PC-3 (cell line): Measurements from ENCODE around the gene TAF3. TPM values are rescaled to one million over a fixed set of nuclear protein-coding genes. Genes with fewer than 3 reads are reported as not detected.

Experiments
- ATAC-seq: fragments of 200-7000 bp; cut with Tn5 transposase; 2 replicates; pipeline ENCODE4 v1.9.1; 2020; ENCODE audit warnings: mild to moderate bottlenecking, moderate library complexity
- Bru-seq: library from RNA; stranded (reverse); fragments of 400-500 nt; gene quantifications from one replicate; lab custom pipeline; 2021; lab: Mats Ljungman, UMichigan
- BruChase-seq, 2 experiments: library from RNA; stranded (reverse); fragments of 400-500 nt; gene quantifications; one replicate each; lab custom pipeline; 2021; lab: Mats Ljungman, UMichigan
- BruUV-seq: library from RNA; stranded (reverse); fragments of 400-500 nt; replicated peaks from 2 replicates; lab custom pipeline; 2021; lab: Mats Ljungman, UMichigan
- CTCF ChIA-PET: fragments of 300-600 bp; sonication (Branson Sonifier 250); formaldehyde crosslinking; loops from one replicate; lab custom pipeline; 2022; ENCODE audit warnings: antibody characterized with exemption; lab: Charles Lee
- POLR2A ChIA-PET: fragments of 300-600 bp; sonication (Branson Sonifier 250); formaldehyde crosslinking; loops from one replicate; lab custom pipeline; 2022; ENCODE audit warnings: antibody characterized with exemption; ENCODE audit not compliant: unreplicated experiment; lab: Charles Lee
- DNase-seq: peaks from one replicate; pipeline ENCODE4 v3.0.0-alpha.2; 2015
- H2AFZ ChIP-seq: fragments of 300-600 bp; sonication (generic); 2 replicates; pipeline ENCODE4 v1.6.0; 2016; ENCODE audit warnings: antibody characterized with exemption, low read length
- H3F3A ChIP-seq: fragments of 300-600 bp; sonication (generic); one replicate; pipeline ENCODE4 v1.6.0; 2017; ENCODE audit warnings: antibody characterized with exemption, low read length, control low read depth, mild to moderate bottlenecking; ENCODE audit not compliant: unreplicated experiment
- H3K27ac ChIP-seq: fragments of 300-600 bp; sonication (generic); 2 replicates; pipeline ENCODE4 v1.5.1; 2016; ENCODE audit warnings: mild to moderate bottlenecking, low read length
- H3K27me3 ChIP-seq: fragments of 300-600 bp; sonication (generic); 2 replicates; pipeline ENCODE4 v1.6.1; 2016; ENCODE audit warnings: low read length, mixed read lengths
- H3K36me3 ChIP-seq: fragments of 300-600 bp; sonication (generic); 2 replicates; pipeline ENCODE4 v1.6.1; 2016; ENCODE audit warnings: low read depth, mixed run types, low read length, mixed read lengths
- H3K4me1 ChIP-seq: fragments of 300-600 bp; sonication (generic); 2 replicates; pipeline ENCODE4 v1.5.1; 2016; ENCODE audit warnings: low read length; ENCODE audit not compliant: insufficient read depth
- H3K4me2 ChIP-seq: fragments of 300-600 bp; sonication (generic); 2 replicates; pipeline ENCODE4 v1.6.0; 2016; ENCODE audit warnings: low read length
- H3K4me3 ChIP-seq: fragments of 300-600 bp; sonication (generic); 2 replicates; pipeline ENCODE4 v1.5.1; 2016; ENCODE audit warnings: mild to moderate bottlenecking, low read length, mixed read lengths
- H3K79me2 ChIP-seq: fragments of 300-600 bp; sonication (generic); 2 replicates; pipeline ENCODE4 v1.6.1; 2017; ENCODE audit warnings: low read length, mixed read lengths
- H3K9ac ChIP-seq: fragments of 300-600 bp; sonication (generic); 2 replicates; pipeline ENCODE4 v1.6.0; 2016; ENCODE audit warnings: mild to moderate bottlenecking, low read length
- H3K9me2 ChIP-seq: fragments of 300-600 bp; sonication (generic); replicated peaks from 2 replicates; pipeline ENCODE4 v1.6.1; 2016; ENCODE audit warnings: mixed run types, low read length, mixed read lengths
- H3K9me3 ChIP-seq: fragments of 300-600 bp; sonication (generic); 2 replicates; pipeline ENCODE4 v1.6.1; 2016; ENCODE audit warnings: low read length, mixed read lengths
- H4K20me1 ChIP-seq: fragments of 300-600 bp; sonication (generic); 2 replicates; pipeline ENCODE4 v1.6.1; 2016; ENCODE audit warnings: low read length, mixed read lengths
- EZH2 ChIP-seq: fragments of 300-600 bp; sonication (generic); IDR thresholded peaks from one replicate; pipeline ENCODE4 v1.6.1; 2017; ENCODE audit warnings: antibody characterized with exemption, mild to moderate bottlenecking, low read length; ENCODE audit not compliant: unreplicated experiment
- EZH2phosphoT487 ChIP-seq: fragments of 300-600 bp; sonication (generic); IDR thresholded peaks from 2 replicates; pipeline ENCODE4 v1.6.1; 2018; ENCODE audit warnings: mild to moderate bottlenecking, antibody characterized with exemption, low read length, borderline replicate concordance
- intact Hi-C: fragments of 100-400 bp; cut with micrococcal nuclease; formaldehyde crosslinking; loops from 2 replicates; pipeline ENCODE4 v1.9.0; 2023
- long read RNA-seq: library from polyadenylated mRNA; unstranded; transcript quantifications from one replicate; pipeline ENCODE4 v2.0.0, GENCODE V29; 2021; ENCODE audit not compliant: unreplicated experiment
- total RNA-seq: library from RNA; depleted of rRNA; stranded (reverse); fragments of >200 nt; gene quantifications from 2 replicates; pipeline ENCODE4 v1.2.3, GENCODE V29; 2014; rRNA removed
- TF ChIP-seq, protein P1 (sequence below): fragments of 300-600 bp; sonication (generic); conservative IDR thresholded peaks from 2 replicates; pipeline ENCODE4 v1.5.1; 2017; ENCODE audit warnings: antibody characterized with exemption, low read depth, mild to moderate bottlenecking, low read length

The TAF3 gene, protein sequence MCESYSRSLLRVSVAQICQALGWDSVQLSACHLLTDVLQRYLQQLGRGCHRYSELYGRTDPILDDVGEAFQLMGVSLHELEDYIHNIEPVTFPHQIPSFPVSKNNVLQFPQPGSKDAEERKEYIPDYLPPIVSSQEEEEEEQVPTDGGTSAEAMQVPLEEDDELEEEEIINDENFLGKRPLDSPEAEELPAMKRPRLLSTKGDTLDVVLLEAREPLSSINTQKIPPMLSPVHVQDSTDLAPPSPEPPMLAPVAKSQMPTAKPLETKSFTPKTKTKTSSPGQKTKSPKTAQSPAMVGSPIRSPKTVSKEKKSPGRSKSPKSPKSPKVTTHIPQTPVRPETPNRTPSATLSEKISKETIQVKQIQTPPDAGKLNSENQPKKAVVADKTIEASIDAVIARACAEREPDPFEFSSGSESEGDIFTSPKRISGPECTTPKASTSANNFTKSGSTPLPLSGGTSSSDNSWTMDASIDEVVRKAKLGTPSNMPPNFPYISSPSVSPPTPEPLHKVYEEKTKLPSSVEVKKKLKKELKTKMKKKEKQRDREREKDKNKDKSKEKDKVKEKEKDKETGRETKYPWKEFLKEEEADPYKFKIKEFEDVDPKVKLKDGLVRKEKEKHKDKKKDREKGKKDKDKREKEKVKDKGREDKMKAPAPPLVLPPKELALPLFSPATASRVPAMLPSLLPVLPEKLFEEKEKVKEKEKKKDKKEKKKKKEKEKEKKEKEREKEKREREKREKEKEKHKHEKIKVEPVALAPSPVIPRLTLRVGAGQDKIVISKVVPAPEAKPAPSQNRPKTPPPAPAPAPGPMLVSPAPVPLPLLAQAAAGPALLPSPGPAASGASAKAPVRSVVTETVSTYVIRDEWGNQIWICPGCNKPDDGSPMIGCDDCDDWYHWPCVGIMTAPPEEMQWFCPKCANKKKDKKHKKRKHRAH
- total RNA-seq (1.2 and 2.0 TPM in 2 replicates), Bru-seq, nascent RNA (percentile 55 among the genes with signal in this experiment), BruChase-seq, experiment 1, labeled RNA remaining after a 6-hour chase (percentile 49 among the genes with signal in this experiment), BruChase-seq, experiment 2, labeled RNA remaining after a 2-hour chase (percentile 50 among the genes with signal in this experiment)
- long read RNA-seq, partial matches to known transcripts, result 8 of 11 reads
- long read RNA-seq, other reads (novel, unspliced or antisense), result 3 of 11 reads

DNA sequence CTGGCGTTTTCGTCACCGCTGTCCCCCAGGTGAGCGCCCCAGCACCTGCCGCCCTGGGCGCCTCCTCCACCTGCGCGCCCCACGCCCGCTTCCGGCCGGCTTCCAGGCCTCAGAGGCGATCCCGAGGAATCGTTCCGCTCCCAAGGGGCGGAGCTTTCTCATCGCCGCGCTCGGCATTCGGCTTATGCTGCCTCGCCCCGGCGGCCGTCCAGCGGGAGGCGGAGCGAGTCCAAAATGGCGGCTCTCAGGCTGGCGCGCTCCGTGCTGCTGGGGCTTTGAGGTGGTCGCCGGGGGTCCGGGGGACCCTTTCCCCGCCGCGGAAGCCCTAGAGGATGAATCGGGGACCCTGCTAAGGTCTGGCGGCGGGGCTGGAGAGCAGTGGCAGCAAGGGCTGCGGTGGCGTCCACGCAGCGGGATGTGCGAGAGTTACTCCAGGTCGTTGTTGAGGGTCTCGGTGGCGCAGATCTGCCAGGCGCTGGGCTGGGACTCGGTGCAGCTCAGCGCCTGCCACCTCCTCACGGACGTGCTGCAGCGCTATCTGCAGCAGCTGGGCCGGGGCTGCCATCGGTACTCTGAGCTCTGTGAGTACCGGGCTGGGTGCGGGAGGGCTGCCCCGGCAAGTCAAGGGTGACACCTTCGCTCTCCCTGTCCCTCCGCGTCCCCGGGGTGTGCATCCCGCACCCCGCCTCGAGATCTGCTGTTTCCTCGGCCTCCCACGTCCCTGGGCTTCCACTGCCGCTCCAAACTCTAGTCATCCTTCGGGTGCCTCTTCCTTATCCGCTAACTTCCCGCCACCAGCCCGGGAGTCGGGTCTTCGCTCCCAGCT is at the start of gene TAF3:
Gene TAF3 (plus strand): TSS at position 211 of the 826 bp plus-strand sequence. CDS start 205 bp downstream, at position 416.
- ATAC-seq, result peak; percentile 71
- H3K4me2 ChIP-seq, result peak within 1 kb of the TSS; percentile 89
- H3K4me1 ChIP-seq, result peaks cover 8% of the 10 kb centered on the region; the same call in 1 of the 2 replicates
- POLR2A ChIA-PET, result interaction anchor here (0.6 to 0.7 kb wide), 2 partner anchors 62 to 584 kb away, joined by 3 to 8 read pairs; no protein-coding TSS in a partner anchor
- H3K79me2 ChIP-seq, result peaks cover 22% of the 10 kb centered on the region
- H3F3A ChIP-seq, result no peaks in the 10 kb centered on the region
- no peaks in the 10 kb centered on the region for H3K36me3 ChIP-seq
- peak within 1 kb of the TSS; percentile 86 for H3K4me3 ChIP-seq
- no peaks in the 10 kb centered on the region for H3K9me3 ChIP-seq
- BruUV-seq, result no TSS peak
- H2AFZ ChIP-seq, result peak within 1 kb of the TSS; percentile 95
- peak within 1 kb of the TSS; percentile 61 for H3K9ac ChIP-seq
- DNase-seq, result peak; percentile 83
- H3K9me2 ChIP-seq, result no peaks in the 10 kb centered on the region
- no peak within 1 kb of the TSS for H3K27ac ChIP-seq
- TF ChIP-seq, protein P1, sequence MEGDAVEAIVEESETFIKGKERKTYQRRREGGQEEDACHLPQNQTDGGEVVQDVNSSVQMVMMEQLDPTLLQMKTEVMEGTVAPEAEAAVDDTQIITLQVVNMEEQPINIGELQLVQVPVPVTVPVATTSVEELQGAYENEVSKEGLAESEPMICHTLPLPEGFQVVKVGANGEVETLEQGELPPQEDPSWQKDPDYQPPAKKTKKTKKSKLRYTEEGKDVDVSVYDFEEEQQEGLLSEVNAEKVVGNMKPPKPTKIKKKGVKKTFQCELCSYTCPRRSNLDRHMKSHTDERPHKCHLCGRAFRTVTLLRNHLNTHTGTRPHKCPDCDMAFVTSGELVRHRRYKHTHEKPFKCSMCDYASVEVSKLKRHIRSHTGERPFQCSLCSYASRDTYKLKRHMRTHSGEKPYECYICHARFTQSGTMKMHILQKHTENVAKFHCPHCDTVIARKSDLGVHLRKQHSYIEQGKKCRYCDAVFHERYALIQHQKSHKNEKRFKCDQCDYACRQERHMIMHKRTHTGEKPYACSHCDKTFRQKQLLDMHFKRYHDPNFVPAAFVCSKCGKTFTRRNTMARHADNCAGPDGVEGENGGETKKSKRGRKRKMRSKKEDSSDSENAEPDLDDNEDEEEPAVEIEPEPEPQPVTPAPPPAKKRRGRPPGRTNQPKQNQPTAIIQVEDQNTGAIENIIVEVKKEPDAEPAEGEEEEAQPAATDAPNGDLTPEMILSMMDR, result no peak
- no peak for TF ChIP-seq EZH2
- no peak for TF ChIP-seq EZH2phosphoT487
- H3K27me3 ChIP-seq, result no peaks in the 10 kb centered on the region
- CTCF ChIA-PET, result interaction anchor here (1.4 kb wide), 1 partner anchor 31 kb away, joined by 5 read pairs; the partner anchor contains the start of genes ATP5F1C and KIN
- no peaks in the 10 kb centered on the region for H4K20me1 ChIP-seq
- intact Hi-C loops, result loop anchor here (2.0 kb wide), 1 partner anchor 30 kb away; the partner anchor contains the start of gene ATP5F1C

DNA sequence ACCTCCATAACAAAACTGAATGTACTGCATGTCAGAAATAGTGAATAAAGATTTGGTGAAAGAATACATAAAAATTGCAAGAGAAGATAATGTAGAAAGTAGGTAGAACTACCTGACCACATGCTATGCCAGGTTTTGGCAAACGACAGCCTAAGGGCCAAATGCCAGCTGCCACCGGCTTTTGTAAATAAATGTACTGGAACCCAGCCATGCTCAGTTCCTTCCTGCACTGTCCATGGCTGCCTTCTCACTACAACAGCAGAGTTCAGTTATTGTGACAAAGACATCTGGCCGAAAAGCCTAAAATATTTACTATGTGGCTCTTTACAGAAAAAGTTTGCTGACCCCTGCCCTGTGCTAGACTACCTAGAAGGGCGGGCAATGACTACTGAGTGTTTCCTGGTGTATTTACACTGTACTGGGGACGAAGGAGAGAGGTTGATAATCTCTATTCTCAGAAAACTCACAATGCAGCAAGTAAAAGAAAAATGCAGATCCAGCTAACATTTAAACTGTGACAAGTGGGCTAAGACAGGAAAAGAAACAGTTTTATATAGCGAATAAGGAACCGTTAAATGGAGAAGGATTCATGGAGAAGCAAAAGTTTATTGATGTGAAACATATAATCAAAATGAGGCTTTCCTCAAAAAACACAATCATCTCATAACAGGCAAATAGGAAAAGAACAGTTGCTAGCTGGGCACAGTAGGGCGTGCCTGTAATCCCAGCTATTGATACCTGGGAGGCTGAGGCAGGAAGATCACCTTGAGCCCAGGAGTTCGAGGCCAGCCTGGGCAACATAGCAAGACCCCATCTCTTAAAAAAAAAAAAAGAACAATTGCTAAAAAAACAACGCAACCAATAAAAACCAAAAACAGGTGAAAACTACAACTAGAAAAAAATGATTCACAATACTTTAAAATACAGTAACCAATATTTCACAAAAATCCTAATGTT is 44.2 kb upstream of the TAF3 start:
- no peak overlapping the region for H3K4me2 ChIP-seq
- no peak overlapping the region for H3K27ac ChIP-seq
- H3K9me2 ChIP-seq, result no peaks in the 10 kb centered on the region
- no peaks in the 10 kb centered on the region for H3F3A ChIP-seq
- intact Hi-C loops, result no loop called here
- H3K9ac ChIP-seq, result no peak overlapping the region
- ATAC-seq (peak; percentile 46), DNase-seq (peak; percentile 52)
- ChIA-PET POLR2A (no interaction called here), CTCF (no interaction called here)
- H2AFZ ChIP-seq, result no peak overlapping the region
- H3K36me3 ChIP-seq, result no peaks in the 10 kb centered on the region
- no peaks in the 10 kb centered on the region for H4K20me1 ChIP-seq
- TF ChIP-seq EZH2 (no peak), EZH2phosphoT487 (no peak)
- TF ChIP-seq, protein P1, result no peak
- H3K4me3 ChIP-seq, result no peak overlapping the region
- no peaks in the 10 kb centered on the region for H3K79me2 ChIP-seq
- no peaks in the 10 kb centered on the region for H3K27me3 ChIP-seq
- H3K9me3 ChIP-seq, result no peaks in the 10 kb centered on the region
- H3K4me1 ChIP-seq, result no peaks in the 10 kb centered on the region
- TSS peak; percentile 10 for BruUV-seq
